GM19324 (cell line): ENCODE measurements around the gene PRSS57.
"Not testable (repeated sequence)": the region's sequence is repeated elsewhere in the genome, so short reads cannot be mapped to it uniquely, and the experiment has no call there.

Experiments used
- ATAC-seq: cut with Tn5 transposase; IDR thresholded peaks from one replicate; pipeline ENCODE4 v1.9.1; 2021; ENCODE audit warnings: mild to moderate bottlenecking, moderate library complexity; ENCODE audit not compliant: unreplicated experiment, low FRiP score

Gene PRSS57

GRCh38 chr19:723714-724113 is 28.5 kb upstream of the PRSS57 start:
- ATAC-seq: no peak

- no peak for ATAC-seq
Observed at GRCh38 chr19:723247-723646, 28.0 kb upstream of the PRSS57 start.

DNA sequence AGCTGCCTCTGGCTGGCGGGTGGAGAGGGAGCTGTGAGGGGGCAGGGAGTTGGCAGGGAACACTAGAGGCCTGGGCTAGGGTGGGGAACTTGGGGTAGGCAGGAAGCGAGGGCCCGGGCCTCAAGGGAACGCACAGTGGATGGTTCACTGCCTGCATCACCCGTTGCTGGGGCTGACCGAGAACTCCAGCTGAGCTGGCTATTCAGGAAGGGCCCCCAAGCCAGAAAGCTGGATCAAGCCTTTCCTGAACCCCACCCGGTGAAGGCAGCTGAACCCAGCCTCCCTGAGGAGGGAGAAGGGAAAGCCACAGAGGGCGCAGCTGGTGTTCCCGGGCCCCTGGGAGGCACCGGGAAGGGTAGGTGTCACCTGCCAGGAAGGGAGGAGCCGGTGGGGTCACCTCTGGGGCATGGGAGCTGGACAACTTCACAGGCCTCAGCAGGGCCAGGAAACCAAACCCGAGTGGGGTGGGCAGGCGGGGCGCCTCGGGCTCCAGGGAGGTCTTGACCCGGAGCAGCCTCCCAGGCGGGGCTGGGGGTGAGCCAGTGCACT is 27.4 kb upstream of the PRSS57 start:
- ATAC-seq: no peak

- ATAC-seq: no peak
Observed at GRCh38 chr19:720345-721160, 25.3 kb upstream of the PRSS57 start.

DNA sequence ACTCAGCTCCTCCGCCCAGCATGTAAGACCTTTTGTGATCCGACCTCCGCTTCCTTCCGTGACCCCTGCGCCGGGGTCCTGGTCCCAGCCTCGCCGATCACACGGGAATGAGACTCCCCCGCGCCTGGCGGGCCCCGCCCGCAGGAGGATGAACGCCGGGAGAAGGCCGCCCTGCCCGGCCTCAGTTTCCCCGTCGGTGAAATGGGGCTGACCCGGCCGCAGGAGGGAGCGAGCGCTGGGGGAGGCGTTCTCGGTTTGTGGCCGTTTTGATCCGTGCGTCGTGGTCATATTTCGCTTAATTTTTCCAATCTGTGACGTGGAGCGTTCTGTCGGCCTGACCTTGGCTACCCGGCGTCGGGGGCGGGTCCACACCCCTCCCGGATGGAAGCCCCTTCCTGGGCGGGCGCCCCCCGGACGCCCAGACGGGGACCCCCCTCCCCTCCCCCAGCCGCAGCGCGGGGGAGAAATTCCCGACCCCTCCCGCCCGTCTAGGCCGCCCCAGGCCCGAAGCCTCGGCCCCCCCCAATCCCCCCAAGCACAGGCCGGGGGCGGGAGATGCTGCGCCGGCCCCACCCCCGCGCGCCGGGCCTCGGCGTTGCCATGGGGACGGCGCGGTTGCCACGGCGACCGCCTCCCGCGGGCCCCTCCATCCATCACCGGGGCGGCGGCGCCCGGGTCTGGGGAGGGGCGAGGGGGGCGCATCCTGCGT is 24.5 kb upstream of the PRSS57 start:
- no peak for ATAC-seq

DNA sequence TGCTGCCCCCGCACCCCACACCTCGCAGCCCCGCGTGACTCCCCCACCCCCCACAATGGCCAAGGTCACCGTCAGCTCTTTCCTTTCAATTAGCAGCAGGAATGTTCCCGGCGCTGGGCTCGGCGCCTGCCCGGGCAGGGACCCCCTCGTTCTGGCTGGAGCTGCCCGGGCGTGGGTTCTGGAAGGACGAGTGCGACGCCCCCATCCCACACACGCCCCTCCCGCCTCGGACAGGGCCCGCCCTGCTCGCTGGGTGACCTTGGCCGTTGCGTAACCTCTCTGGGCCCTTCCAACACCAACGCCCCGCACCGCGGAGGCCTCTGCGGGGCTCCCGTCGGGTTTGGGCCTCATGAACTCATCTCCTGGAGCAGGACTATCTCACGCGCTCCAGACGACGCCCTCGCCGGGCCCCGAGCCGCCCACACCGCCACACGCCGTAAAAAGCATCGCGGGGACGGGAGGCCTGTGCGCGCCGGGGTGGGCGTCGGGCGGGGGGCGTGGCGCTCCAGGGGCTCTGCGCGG is 23.8 kb upstream of the PRSS57 start:
- no peak for ATAC-seq

DNA sequence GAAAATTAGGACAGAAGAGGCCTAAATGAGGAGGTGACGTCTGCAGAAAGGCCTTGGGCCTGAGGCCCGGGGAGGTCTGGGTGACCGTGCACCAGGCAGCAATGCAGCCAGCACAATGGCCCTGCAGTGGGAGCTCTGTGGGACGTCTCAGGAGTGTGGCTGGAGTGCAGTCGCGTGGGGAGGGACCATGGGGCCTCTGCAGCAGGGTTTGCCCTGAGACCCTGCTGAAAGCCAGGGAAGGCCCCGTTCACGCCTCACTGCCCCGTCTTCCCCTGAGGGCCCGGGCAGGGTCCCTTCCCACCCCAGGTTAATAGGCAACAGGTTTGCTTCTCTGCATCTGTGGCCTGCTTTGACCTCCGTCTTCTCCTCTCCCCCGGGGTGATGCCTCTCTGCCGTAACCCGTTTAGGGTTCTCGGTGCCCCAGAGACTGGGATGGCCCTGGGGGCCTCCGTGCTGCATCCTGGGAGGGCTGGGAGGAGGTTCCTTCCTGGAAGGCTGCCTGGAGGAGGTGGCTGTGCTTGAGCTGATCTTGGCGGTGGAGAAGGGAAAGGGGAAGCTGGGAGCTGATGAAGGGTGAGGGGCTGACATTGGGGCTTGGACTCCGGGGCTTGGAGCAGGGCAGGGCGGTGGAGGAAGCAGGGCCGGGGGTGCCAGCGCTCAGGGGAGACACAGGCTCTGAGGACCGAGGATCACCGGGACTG is 23.1 kb upstream of the PRSS57 start:
- no peak for ATAC-seq

DNA sequence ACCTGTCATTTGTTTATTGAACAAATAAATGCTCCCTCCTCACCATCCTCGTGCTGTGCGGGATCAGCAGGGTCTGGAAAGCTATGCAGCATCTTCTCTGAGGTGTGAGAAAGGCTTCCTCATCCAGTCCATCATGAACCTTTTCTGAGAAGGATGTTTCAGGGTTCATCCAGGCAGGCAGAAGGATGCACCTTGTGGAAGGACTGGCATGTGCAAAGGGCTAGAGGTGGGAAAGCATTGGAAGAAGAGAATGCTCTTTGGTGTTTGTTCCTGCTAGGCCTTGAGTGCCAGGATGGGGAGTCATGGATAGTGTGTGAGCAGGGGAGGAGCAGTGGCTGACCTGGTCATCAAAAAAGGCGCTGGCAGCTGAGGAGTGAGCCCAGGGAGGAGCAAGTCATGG is 20.1 kb upstream of the PRSS57 start:
- ATAC-seq: no peak

DNA sequence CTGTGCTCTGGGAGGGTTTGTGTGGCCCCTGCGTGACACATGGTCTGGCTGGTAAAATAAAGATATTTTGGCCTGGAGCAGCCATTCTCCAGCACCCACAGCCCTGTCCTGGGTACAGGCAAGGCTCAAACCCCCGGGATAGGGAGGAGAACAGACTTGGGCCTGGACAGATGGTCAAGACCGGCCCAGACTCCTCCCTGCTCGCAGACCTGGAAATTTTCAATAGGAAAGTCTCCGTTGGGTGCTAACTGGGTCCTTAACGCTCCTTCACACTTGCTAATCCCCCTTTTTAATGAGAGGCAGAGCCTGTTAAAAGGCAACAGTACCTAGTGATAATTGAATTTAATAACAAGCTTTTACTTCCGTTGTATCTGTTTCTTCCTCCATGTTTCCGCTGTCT is 16.0 kb upstream of the PRSS57 start:
- ATAC-seq: no peak

DNA sequence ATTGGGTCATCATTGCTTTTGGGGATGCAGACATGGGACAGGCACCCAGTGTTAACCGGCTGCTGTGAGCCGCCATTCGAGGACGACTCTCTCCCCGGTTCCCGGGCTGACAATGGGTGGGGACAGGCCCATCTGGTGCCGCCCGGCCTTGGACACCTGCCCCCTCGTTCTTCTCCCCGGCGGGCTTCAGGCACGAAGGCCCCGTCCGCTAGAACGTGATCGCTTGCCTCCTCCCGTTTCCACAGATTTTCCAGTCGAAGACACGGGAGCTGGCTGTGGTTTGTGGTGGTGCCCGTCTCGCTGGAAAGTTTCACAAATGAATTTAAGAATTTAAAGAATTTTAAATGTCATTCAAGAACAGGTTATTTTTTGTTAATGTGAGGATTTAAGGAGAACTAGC is 15.5 kb upstream of the PRSS57 start:
- ATAC-seq: no peak

- no peak for ATAC-seq
Observed at GRCh38 chr19:709965-710571, 14.8 kb upstream of the PRSS57 start.

- ATAC-seq: no peak
Observed at GRCh38 chr19:709196-709964, 14.1 kb upstream of the PRSS57 start.

DNA sequence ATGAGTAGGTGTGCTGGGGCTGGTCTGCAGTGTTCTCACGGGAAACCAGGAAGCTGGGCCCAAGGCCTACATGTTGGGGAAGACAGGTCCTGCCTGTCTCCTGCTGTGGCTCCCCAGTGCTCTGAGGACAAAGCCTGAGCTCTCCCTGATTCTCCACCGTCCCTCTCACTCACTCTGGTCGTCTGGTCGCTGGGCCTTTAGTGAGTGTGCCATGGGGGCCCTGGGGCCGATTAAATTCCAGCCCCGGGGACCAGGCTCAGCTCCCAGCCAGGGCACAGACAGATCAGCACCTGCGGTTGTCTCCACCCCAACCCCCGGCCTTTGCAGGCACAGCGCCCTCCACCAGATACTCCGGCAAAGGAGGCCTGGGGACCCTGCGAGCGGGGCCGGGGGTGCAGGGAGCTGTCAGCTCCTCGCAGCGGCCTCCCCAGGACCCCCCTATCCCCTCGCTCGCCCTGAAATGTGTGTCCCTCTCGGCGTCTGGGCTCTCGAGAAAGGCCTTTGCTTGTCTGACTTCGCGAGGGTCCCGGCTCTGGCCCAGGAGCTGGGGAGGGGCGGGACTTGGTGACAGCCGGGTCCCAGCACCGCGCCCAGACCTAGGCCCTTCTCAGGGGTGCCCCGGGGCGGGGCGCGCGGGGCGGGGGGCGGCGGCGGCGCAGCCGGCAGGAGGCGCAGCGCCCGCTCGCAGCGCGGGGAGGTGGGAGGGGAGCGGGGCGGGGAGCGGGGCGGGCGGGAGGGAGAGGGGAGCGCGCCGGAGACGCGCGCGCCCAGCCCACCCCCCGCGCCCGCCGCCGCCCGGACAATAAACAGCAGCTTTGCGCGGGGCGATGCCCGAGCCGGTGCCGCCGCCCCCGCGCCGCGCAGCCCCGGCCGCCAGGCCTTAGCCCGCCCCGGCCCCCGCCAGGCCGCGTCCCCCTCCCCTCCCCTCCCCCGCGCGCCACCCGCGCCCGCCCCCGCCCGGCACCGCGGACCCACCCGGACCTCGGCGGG is 13.2 kb upstream of the PRSS57 start, which contains the start of gene PALM:
PALM (plus strand) TSS at position 782 of the 990 bp plus-strand sequence. CDS start 212 bp downstream, outside the sequence.
- no peak for ATAC-seq

DNA sequence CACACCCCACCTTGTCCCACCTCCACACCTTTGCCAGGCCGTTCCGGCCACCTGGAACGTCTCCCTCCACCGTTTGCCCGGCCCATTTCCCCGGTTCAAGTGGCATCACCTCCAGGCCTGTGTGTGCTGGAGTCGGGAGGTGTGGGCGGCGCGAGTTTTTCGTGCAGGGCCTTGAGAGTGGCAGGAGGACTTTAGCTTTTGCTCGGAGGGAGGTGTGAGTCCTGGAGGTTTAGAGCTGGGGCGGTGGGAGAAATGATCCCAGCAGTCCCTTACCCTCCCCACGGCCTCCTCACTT is 9.1 kb upstream of the PRSS57 start:
- ATAC-seq: no peak

GRCh38 chr19:703651-704446 is 8.6 kb upstream of the PRSS57 start:
- ATAC-seq: no peak

DNA sequence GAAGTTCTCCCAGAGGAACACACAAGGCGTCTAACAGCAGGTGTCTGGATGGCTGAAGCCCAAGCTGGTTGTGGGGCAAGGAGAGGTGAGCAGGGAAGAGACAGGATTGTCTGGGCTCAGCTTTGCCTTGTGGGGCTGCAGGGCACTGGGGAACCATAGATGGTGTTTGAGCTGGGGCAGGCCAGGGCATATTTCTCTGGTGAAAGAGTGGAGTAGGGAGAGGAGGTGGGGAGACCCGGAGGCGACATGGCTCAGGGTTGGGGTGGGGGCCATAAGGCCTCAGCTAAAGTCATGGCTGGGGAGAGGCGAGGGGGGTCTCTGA is 8.0 kb upstream of the PRSS57 start:
- ATAC-seq: no peak

DNA sequence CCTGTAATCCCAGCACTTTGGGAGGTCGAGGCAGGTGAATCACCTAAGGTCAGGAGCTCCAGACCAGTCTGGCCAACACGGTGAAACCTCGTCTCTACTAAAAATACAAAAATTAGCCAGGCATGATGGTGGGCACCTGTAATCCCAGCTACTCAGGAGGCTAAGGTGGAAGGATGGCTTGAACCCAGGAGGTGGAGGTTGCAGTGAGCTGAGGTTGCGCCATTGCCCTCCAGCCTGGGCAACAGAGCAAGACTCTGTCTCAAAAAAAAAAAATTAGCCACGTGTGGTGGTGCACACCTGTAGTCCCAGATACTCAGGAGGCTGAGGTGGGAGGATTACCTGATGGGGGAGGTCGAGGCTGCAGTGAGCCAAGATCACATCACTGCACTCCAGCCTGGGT is 7.6 kb upstream of the PRSS57 start:
- not testable (repeated sequence) for ATAC-seq

DNA sequence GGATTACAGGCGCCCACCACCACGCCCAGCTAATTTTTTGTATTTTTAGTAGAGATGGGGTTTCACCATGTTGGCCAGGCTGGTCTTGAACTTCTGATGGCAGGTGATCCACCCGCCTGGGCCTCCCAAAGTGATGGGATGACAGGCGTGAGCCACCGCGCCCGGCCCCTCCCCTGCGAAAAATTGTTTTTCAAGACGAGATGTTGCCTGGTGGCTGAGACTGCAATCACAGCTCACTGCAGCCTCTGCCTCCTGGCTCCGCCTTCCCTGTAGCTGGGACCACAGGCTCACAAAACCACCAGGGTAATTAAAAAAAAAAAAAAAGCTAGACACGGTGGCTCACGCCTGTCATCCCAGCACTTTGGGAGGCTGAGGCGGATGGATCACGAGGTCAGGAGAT is 4.6 kb upstream of the PRSS57 start:
- ATAC-seq: not testable (repeated sequence)
